Measurements from ENCODE around the gene VCL.
"Not testable (repeated sequence)": the region's sequence is repeated elsewhere in the genome, so short reads cannot be mapped to it uniquely, and the experiment has no call there.

Gene VCL

DNA sequence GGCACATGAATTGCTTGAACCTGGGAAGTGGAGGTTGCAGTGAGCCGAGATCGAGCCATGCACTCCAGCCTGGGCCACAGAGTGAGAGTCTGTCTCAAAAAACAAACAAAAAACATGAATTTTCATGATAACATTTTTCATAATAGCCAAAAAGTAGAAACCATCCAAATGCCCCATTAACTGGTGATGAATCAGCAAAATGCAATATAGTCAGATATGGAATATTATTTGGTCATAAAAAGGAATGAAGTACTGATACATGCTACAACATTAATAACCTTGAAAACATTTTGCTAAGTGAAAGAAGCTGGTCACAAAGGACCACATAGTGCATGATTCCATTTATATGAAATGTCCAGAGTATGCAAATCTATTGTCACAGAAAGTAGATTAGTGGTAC, 24.5 kb upstream of the VCL start:
- no peak for DNase-seq

DNA sequence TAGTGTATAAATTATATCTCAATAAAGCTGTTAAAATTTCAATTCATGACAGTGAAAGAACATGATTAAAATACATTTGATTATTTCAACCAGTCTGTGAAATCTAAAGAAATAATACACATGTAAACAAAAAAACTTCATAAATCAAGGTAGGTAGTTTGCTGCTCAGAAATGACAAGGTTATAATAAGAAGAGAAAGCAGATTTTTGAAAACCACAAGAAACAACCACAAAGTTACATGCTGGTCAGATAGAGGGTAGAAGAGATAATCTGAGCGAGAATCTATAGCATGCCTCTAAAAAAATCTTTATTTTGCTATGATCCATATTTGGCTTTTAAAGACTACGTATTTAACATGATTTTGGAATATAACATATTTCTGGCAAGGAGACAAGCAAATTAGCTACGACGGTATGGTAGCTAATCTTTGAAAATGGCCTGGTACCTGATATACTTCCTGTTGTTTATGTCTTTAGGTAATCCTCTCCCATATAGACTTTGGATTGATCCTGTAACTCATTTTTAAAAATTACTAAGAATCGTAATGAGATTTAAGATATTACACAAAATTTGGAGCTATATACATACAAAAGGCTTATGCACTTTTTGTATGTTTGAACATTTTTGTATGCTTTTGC, 23.5 kb upstream of the VCL start:
- DNase-seq = no peak

DNA sequence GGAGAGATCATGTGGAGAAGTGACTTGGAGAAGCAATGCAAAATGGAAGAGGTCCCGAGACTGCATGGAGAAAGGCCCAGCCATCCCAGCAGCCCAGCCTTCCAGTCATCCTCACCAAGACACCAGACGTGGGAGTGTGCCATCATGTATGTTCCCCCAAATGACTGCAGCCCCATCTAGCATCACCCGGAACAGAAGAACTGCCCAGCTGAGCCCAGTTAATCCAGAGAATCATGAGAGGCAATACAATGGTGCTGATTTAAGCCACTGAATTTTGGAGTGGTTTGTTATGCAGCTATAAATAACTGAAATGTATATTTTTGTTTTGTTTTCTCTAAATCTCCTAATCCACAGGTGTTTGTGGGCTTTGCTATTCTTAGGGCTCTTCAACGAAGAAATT, 22.5 kb upstream of the VCL start:
- DNase-seq = no peak

DNA sequence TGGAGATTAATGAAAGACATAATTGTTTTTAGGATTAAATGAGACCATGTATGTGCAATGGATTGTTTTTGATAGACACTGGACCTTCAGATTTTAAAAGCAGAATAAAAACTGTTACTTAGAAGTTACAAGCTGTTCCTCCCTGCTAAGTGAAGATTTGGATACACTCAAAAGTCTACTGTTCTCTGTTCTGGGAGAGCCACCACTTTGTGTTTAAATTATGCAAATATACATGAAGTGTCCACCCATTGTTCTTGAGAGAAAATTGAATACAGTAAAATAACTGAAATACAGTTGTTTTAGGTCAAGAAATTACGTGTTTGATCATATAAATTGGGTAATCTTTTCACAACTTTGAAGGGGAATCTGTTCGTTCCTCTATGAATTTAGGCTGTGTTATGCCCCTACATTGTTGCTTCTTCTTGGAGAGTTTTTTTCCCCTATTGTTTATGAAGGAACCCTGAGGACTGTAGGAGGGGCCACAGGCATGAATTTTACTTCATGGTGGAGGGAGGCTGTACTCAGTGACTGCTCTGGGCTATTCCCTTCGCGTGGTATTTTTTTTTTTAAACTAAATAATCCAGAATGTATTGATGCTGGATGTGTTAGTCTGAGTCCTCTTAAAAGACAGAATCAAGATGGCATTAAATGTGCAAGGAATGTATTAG, 18.6 kb upstream of the VCL start:
- DNase-seq = no peak

DNA sequence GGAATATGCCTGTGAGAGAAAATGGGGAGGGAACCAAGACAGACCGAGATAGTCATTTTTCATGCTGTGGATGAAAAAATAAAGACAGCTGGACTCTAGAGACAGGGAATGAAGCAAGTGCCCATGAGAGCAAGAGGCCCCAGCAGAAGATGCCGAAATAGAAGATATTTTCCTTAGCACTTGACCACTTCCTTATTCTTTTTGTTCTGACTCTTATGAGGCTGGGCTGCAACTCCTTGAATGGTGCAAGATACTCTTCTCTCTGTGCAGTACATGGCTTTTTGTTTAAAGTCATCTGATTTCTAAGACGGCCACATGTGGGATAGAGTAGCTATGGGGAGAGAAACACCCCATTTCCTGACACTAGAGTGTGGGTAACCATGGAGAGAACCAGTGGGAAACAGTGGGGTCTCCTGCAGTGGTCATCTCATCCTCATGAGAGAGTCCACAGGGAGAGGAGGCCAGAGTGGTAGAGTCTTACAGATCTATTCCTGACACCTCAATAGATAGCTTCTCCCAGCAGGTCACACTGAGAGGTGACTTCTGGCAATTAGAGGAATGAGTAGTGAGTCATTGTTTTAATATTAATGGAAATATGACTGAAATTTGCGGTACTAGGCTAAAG, 18.0 kb upstream of the VCL start:
- DNase-seq = no peak

DNA sequence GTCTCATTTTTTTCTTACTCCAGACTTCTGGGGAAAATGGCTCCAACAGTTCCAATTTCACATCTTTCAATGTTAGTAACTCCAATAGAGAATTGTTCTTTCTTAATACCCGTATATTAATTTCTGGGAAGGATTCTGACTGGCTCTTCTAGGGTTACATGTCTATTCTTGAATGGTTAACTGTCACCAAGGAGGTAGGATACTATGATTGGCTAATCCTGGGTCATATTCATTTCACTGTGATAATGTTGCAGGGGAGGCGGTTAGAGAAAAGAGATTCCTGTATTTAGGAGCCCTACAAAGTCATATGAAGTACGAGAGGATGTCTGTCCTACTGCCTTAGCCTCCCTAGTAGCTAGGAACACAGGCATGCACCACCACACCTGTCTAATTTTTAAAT, 16.1 kb upstream of the VCL start:
- no peak for DNase-seq

DNA sequence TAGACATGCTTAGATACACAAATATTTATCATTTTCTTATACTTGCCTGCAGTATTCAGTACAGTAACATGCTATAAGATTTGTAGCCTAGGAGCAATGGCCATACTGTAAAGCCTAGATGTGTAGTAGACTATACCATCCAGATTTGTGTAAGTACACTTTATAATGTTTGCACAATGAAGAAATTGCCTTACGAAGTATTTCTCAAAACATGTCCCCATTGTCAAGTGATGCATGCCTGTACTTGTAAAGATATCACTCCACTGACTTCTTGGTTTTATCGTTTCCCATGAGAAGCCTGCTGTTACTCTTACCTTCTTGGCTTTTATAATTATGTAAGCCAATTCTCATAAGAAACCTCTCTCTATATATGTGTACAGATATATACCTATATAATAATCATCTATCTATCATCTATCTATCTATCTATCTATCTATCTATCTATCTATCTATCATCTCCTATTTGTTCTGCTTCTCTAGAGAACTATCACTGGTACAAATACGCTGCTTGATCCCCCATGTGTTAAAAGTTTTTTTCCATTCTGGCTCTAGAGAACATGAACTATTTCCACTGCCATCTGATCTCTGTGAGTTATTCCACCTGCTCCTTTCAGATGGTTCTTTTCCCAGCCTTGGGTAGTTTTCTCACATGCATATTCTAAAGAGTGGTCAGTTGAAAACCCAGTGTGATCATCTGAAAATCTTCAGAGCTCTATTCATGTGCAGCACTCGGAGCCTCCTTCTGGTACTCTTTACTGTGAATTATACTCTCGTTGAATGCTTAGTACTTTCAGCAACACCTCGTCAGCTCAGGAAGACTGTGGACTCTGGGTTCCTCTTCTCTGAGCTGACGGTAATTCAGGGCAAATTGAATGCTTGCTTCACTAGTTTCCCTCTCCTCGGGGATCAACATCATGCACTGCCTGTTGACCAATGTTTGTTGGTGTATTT, 14.5 kb upstream of the VCL start:
- no peak for DNase-seq

DNA sequence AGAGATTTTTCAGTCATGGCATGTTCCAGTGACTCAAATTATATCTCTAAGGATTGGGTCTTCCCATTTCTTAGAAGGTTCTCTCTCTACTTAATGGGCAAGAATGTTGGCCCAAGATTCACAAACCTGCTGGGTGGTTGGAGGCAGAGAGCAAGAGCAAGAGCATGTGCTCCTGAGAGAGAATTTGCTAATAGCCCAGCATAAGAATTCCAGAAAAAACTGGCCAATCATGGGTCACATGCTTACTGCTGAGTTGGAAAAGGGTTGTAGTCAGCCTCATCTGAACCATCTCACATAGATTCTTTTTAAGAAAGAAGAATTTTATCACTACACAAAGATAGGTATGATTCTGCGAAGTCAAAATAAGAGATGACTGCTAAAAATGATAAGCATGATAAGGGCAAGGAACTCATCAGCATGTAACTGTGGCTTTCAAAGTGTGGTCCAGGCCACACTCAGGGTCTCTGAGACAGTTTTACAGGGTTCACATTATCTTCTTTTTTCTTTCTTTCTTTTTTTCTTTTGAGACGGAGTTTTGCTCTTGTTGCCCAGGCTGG, 8.2 kb upstream of the VCL start:
- no peak for DNase-seq

DNA sequence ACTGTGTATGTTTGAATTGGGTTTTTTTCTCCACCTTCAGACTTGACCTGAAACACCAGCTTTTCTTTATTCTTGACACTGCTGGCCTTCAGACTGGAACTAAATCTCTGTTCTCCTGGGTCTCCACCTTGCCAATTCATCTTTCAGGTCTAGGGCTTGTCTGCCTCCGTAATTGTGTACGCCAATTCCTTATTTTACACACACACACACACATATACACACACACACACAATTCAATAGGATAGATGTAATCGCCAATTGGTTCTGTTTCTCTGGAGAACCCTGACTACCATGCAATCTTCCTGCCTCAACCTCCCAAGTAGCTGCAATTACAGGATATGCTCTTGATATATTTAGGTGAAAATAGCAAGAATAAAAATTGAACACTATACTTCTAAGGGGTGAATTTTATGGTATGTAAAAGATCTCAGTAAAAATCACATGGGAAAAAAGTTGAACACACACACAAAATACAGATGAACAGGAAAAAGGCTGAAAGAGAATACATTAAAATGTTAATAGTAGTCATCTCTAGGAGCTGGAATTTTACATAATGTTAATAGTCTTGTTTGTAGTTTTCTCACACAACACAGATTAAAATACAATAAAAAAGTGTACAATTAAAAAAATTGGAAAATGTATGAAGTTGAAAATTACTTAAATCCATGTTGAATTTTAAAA, 6.6 kb upstream of the VCL start:
- DNase-seq = no peak

DNA sequence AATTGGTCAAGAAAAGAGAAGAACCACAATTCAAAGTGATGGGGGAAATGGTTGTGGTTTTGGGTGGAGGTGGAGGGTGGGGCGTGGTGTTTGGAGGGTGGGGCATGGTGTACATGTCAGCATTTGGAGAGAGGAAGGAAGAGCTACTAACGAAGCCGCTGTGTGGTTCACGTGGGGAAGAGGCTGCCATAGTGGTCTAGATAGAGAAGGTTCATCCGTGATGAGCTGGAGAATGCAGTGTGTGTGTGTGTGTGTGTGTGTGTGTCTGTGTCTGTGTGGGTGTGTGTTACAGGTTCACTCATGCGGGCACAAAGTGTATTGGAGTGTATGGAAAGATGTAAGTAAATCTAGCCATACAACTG, 6.1 kb upstream of the VCL start:
- peak; percentile 53 for DNase-seq

DNA sequence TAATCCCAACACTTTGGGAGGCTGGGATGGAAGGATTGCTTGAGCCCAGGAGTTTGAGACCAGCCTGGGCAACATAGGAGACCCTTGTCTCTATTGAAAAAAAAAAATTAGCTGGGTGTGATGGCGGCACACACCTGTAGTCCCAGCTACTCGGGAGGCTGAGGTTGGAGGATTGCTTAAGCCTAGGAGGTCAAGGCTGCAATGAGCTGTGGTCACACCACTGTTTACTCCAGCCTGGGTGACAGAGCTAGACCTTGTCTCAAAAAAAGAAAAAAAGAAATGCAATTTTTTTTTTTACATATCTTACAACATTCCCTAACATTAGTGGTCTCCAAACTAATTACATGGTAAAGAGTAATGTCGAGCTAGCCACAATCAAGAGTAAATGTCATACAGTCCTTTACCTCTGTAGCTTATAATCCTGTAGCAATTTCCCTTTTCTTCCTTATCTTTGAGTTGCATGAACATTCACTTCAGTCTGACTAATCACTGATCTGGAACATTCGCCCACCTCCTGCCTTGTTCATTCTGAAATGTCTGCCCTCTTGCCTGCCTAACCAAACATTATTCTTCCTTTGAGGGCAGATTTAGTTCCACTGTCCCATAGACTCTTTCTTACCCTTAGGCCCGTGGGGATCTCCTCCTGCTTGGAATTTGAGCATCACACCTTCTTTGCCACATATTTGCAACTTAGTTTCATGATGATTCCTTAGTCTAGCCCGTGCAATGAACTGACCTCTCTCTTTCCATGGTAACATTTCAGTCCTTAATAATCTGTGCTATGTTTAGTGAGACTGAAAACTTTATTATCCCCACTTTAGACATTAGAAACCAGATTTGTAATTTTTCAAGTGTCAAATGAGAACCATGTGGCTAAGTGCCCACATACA, 4.8 kb upstream of the VCL start:
- DNase-seq = no peak

DNA sequence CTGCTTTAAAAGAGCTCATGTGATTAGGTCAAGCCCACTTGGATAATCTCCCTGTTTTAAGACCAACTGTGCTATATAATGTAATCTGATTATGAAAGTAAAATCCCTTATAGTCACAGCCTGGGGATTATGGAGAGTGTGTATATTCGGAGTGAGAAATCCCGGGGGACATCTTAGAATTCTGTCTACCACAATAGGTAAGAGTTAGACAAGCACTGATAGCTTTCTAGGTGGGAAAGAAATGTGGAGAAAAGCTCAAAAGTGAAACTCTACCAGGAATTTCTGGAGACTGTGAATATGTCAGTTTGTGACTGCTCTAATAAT, 2.9 kb upstream of the VCL start:
- DNase-seq = no peak

DNA sequence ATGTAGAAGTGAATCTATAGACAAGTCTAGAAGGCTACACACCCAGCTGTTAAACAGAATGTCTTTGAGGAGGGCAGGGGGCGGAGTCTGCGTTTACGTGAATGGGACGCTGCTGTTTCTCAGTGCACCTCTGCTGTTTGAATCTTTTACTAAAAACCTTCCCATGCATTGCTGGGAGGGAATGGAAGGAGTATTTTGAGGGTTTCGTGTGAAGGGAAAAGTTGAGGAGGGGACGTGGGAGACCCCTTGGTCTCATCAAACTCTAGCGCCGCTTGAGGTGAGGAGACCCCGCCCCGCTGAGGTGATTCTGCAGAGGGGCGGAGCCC, 492 bp upstream of the VCL start:
- DNase-seq = no peak

DNA sequence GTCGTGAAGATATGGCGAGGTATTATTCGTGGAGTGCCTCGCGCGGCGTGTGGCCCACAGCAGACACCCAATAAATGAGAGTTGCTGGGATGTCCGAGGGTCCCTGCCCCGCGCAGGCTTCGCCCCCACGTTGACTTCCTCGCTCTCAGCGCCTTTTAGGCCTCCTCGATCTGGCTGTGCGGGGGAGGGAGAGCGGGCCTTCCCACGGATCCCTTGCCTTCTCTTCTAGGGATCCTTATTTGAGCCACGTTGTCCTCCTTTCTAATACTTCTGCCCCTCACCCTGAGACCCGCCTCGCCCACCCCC, 660 bp downstream of the VCL start:
- no peak for DNase-seq

DNA sequence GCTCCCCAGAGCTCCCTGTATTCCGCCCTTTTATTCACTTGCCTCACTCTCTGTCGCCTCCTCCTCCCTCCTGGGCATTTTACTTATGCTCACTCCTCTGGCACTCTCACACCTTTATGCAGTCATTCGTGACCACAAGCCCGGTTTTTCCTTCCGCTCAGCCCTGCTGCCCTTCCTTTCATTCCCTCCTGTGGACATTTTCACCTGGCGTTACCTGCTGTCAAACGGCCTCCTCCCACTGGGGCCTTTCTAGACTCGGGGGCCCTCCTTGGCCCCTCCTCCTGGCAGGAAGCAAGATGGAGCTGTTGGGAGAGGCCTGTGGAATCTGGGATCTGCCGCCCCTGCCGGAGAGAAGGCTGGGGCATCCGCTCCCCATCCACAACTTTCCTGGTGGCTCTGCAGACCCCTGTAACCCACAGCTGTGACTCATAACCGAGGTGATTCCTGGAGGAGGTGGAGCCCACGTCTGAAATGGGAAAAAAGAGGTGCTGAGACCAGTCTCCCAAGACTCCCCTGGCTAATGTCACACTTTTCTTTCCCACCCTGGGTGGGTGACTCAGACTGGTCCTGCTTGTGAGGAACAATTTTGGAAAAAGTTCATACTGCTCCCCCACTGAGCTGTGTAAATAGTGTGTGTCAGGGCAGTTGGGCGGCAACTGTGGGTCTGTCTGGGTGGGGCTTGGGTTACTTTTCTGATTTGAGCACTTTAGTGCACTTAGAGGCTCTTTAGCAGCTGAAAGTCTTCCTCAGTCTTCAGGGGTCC, 1.2 kb downstream of the VCL start:
- DNase-seq = peak; percentile 7

DNA sequence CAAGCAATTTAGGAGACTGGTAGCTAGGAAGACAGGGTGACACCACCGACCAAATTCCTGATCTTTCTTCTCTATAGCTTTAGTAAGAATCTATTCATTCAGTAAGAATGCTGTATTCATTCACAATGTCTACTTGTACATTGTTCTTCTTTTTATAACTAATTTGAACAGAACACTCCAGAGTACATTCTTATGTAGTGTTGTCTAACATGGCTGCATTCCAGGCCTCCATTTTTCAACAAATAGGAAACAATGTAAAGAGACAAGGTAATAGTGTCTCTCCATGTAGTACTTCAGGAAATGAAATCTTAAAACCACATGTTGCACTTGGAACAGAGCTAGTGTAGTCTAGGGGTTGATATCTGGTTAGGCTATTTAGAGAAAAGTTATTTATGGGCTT, 1.8 kb downstream of the VCL start:
- DNase-seq = no peak

DNA sequence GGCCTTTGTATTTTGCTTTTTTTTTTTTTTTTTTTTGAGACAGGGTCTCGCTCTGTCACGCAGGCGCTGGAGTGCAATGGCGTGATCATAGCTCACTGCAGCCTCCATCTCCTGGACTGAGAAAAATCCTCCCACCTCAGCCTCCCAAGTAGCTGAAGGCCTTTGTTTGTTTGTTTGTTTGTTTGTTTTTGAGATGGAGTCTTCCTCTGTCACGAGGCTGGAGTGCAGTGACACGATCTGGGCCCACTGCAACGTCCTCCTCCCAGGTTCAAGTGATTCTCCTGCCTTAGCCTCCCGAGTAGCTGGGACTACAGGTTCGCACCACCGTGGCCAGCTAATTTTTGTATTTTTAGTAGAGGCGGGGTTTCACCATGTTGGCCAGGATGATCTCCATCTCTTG, 2.3 kb downstream of the VCL start:
- DNase-seq = not testable (repeated sequence)

DNA sequence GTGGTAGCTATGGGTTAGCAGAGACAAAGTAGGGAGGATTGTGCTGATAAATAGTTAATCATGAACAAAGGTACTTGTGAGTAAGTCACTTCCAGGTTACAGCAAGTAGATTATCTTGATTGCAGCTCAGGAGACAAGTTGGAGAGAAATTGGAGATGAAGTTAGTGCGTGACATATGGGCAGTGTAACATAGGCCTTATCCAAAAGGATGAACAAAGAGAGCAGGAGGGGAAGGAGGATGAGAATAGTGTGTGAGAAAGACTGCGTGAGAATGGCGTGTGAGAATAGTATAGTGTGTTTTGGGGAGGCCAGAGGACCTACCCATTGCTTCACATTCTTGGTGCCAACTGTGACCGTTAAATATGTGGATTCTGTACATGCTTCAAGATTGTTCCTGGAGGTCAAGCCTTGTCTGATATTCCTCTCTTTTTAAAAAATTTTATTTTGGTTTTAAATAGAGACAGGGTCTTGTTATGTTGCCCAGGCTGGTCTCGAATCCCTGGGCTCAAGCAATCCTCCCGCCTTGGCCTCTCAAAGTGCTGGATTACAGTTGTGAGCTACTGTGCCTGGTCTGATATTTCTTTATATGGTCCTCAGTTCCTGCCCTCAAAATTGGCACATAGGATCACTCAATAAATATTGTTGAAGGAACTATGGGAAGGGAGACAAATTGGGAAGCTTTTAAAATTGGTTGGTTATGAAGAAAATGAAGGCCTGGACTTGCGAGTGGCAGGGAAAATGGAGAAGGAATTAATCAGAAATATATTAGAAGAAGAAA, 3.2 kb downstream of the VCL start:
- DNase-seq = no peak

DNA sequence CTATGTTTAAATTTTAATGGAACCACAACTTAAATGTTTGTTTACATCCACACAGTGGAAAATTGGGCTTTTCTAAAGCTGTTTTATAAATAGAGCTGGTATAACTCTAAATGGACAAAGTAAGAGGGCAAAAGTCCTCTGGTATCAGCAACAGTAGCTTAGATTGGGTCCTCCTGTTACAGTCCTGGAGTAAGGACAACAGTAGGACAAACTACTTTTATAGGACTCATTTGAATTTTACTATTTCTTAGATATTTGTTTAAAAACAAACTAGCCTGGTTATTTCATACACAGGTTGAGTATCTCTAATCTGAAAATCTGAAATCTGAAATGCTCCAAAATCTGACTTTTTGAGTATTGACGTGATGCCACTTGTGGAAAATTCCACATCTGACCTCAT, 8.4 kb downstream of the VCL start:
- DNase-seq = no peak

DNA sequence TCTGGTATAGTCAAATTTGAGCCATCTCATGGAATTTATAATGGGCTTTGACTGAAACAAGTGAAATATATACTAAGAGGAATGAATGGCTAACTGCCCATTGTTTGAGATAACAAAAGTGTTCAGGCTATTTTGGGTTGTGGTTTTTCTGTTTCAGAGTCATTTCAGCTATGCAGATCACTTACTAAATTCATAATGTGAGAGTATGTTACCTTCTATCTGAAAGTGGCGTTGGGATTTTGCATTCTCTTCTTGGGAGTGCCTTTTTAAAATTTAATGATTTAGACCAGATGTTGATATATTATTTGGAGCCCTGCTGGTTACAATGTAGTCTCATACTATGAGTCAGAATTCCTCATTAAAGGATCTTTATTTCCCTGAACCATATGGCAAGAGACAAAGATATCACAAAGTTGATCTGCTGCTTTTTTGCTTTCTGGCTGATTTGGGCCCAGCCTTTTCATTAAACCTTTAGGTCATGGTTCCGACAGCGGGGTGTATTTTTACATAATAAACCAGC, 10.4 kb downstream of the VCL start:
- DNase-seq = no peak
